AG04449 (cell line): ENCODE measurements around the gene FRMD6.

ENCODE experiments used
- CTCF ChIA-PET: fragments of 350-600 bp; formaldehyde crosslinking; extraction: SDS; loops from one replicate; lab custom pipeline; 2021; ENCODE audit warnings: antibody characterized with exemption; lab: Yijun Ruan, JAX
- POLR2A ChIA-PET: fragments of 400-600, 350-600 bp; formaldehyde crosslinking; extraction: SDS; loops from one replicate; lab custom pipeline; 2020; ENCODE audit warnings: antibody characterized with exemption, inconsistent platforms; lab: Yijun Ruan, JAX
- DNase-seq: peaks from one replicate; pipeline ENCODE4 v3.0.0-alpha.2; 2010; ENCODE audit warnings: low read depth, low spot score
- H3K4me3 ChIP-seq: 2 replicates; pipeline ENCODE4 v1.5.1; 2011; ENCODE audit warnings: low read depth, mild to moderate bottlenecking, control low read depth, low read length
- CTCF ChIP-seq: IDR thresholded peaks from one replicate; pipeline ENCODE4 v1.5.1; 2011; ENCODE audit warnings: mild to moderate bottlenecking, moderate library complexity, low read length, control low read depth, inconsistent platforms; ENCODE audit not compliant: insufficient read depth; ENCODE audit errors: missing control alignments

Gene FRMD6

DNA sequence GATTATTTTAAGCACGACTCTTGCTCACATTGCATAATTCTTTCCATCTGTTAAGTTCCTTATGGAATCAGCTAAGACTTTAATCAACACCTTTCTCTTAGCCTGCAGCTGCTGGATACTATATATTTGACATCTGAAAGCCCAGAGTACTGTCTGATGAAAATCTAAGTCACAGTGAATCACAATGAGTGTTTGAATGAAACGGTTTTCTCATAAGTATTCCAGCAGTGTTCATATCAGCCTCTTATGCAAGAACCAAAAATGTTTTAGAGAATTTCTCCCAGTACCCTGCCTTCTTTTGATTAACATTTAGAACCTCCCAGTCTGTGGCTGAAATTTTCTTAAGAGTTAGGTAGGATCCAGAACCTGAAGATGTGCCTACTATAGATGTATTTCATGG, 55.6 kb downstream of the FRMD6 start:
- no peak for DNase-seq
- TF ChIP-seq CTCF: no peak
- CTCF ChIA-PET: interaction anchor here (1.1 kb wide), 1 partner anchor 26 kb away, joined by 3 read pairs; no protein-coding TSS in a partner anchor
- POLR2A ChIA-PET: no interaction called here
- no peak overlapping the region for H3K4me3 ChIP-seq

DNA sequence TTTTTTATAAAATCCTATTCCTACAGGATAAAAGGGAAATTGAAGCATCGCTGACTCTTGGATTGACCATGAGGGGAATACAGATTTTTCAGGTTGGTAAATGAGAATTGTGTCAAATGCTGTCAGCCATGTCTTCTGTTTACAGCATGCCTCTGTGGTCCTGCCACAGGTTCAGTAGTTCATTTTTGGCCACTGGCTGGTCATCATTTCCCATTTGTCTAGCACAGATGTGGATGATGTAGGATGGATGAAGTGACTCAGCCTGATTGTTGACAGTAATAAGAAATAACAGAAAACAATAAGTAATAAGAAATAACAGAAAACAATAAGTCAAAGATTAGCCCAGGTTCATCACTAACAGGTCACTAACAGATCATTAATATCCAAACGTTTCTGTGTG, 59.8 kb downstream of the FRMD6 start:
- CTCF ChIA-PET: interaction anchor here (1.7 kb wide), 1 partner anchor 12 kb away, joined by 8 read pairs; no protein-coding TSS in a partner anchor

GRCh38 chr14:51715250-51715649, 63.5 kb downstream of the FRMD6 start:
- H3K4me3 ChIP-seq: no peak overlapping the region
- TF ChIP-seq CTCF: no peak
- no peak for DNase-seq
- ChIA-PET CTCF (interaction anchor here (0.9 kb wide), 1 partner anchor 10 kb away, joined by 3 read pairs; no protein-coding TSS in a partner anchor), POLR2A (no interaction called here)

More for the DNA sequence above, 59.8 kb downstream of the FRMD6 start:
- H3K4me3 ChIP-seq: no peak overlapping the region
- POLR2A ChIA-PET: no interaction called here
- TF ChIP-seq CTCF: no peak
- no peak for DNase-seq

- DNase-seq: no peak
- TF ChIP-seq CTCF: no peak
- ChIA-PET CTCF (interaction anchor here (0.9 kb wide), 1 partner anchor 10 kb away, joined by 3 read pairs; no protein-coding TSS in a partner anchor), POLR2A (no interaction called here)
- no peak overlapping the region for H3K4me3 ChIP-seq
These were observed 64.0 kb downstream of the FRMD6 start for GRCh38 chr14:51715742-51716141.

DNA sequence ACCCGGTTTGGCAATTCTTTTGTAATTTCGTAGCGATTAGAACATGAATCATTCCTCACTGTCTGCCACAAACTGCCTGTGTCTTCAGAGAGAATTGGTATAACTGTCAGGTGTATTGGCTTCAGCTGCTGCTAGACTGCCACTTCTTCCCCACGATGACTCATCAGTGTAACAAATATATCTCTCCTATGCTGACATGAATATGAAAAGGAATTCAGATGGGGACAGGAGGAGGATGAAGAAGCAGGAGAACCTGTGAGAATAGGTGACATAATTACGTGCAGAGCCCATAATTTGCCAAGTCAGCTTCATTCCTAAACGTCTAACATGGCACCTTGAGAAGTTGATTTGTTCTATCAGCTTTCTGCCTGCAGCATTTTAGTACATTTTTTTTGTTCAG, 64.9 kb downstream of the FRMD6 start:
- TF ChIP-seq CTCF: no peak
- POLR2A ChIA-PET: no interaction called here
- no peak for DNase-seq
- no peak overlapping the region for H3K4me3 ChIP-seq
- CTCF ChIA-PET: no interaction called here

DNA sequence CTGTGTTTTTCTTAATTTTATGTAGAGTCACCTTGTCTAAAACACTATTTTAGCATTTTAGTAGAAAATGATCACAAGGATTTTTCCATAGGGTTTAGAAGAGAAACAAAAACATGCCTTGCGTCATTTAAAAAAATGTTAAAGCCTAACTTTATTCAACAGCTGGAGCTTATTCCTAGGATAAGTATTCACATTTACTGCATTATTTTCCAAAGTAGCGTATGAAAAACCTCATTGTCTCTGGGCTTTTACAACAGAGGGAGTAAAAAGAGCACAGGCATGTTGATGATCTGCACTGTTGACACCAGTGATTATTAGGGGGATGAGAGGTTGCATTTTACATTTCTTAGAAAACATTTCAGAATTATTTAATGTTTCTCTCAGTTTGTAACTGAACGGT, 66.1 kb downstream of the FRMD6 start:
- DNase-seq: no peak
- ChIA-PET POLR2A (interaction anchor here (0.6 kb wide), 1 partner anchor 32 kb away, joined by 3 read pairs; no protein-coding TSS in a partner anchor), CTCF (interaction anchor here (1.1 kb wide), 1 partner anchor 13 kb away, joined by 3 read pairs; no protein-coding TSS in a partner anchor)
- H3K4me3 ChIP-seq: no peak overlapping the region
- no peak for TF ChIP-seq CTCF
